OCI-LY3 (cell line): ENCODE results near the gene APIP.

Source experiments
- EZH2phosphoT487 ChIP-seq: fragments of 200-600 bp; shearing (Covaris generic); IDR thresholded peaks from 2 replicates; pipeline ENCODE4 v1.6.1; 2018; ENCODE audit warnings: antibody characterized with exemption, mixed run types, low read depth
- TF ChIP-seq, protein P1 (sequence below): fragments of 200-600, 300-600 bp; sonication (generic); IDR thresholded peaks from 2 replicates; pipeline ENCODE4 v1.5.1; 2014; ENCODE audit warnings: antibody characterized with exemption, low read length, low read depth

DNA sequence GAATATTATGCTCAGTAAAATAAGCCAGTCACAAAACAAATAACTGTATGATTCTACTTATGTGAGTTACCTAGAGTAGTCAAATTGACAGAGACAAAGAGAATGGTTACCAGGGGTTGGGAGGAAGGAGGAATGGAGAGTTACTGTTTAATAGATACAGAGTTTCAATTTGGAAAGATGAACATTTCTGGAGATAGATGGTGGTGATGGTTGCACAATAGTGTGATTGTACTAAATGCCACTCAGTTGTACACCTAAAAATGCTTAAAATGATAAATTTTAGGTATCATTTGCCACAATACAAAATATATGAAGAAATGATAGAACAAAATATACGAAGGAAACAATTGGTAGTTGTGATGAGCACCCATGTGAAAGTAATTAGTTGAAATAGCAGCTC lies 43.6 kb upstream of the APIP start:
- TF ChIP-seq, protein P1, sequence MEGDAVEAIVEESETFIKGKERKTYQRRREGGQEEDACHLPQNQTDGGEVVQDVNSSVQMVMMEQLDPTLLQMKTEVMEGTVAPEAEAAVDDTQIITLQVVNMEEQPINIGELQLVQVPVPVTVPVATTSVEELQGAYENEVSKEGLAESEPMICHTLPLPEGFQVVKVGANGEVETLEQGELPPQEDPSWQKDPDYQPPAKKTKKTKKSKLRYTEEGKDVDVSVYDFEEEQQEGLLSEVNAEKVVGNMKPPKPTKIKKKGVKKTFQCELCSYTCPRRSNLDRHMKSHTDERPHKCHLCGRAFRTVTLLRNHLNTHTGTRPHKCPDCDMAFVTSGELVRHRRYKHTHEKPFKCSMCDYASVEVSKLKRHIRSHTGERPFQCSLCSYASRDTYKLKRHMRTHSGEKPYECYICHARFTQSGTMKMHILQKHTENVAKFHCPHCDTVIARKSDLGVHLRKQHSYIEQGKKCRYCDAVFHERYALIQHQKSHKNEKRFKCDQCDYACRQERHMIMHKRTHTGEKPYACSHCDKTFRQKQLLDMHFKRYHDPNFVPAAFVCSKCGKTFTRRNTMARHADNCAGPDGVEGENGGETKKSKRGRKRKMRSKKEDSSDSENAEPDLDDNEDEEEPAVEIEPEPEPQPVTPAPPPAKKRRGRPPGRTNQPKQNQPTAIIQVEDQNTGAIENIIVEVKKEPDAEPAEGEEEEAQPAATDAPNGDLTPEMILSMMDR, result no peak
- TF ChIP-seq EZH2phosphoT487, result no peak
